ENCODE measurements around the gene GMNN. TPM values are rescaled to one million over a fixed set of nuclear protein-coding genes. Genes with fewer than 3 reads are reported as not detected.
"Not testable (repeated sequence)": the region's sequence is repeated elsewhere in the genome, so short reads cannot be mapped to it uniquely, and the experiment has no call there.

GMNN gene
- total RNA-seq, 1 donor from 2014 or later, result 8.1 TPM

GRCh38 chr6:24759718-24760117 lies 15.0 kb upstream of the GMNN start:
- no peak for TF ChIP-seq CTCF (IDR thresholded peaks at IDR 0.05)
- no peaks in the 10 kb centered on the region for H3K27me3 ChIP-seq
- intact Hi-C loops (cut with DNase I), result no loop called here
- no peaks in the 10 kb centered on the region for H3K36me3 ChIP-seq
- H3K4me1 ChIP-seq, result no peaks in the 10 kb centered on the region
- no peak for DNase-seq (ENCODE audit: low spot score in 2 of 2)
- no peaks in the 10 kb centered on the region for H3K9me3 ChIP-seq
- no peak overlapping the region for H3K4me3 ChIP-seq
- no peak overlapping the region for H3K27ac ChIP-seq

- H3K4me1 ChIP-seq, result no peaks in the 10 kb centered on the region
- no peaks in the 10 kb centered on the region for H3K27me3 ChIP-seq
- intact Hi-C loops (cut with DNase I), result no loop called here
- H3K36me3 ChIP-seq, result no peaks in the 10 kb centered on the region
- H3K4me3 ChIP-seq, result no peak overlapping the region
- H3K9me3 ChIP-seq, result no peaks in the 10 kb centered on the region
- no peak for DNase-seq (ENCODE audit: low spot score in 2 of 2)
- no peak for TF ChIP-seq CTCF (IDR thresholded peaks at IDR 0.05)
- H3K27ac ChIP-seq, result no peak overlapping the region
Observed at GRCh38 chr6:24760210-24760609, 14.5 kb upstream of the GMNN start.

- no peak overlapping the region for H3K27ac ChIP-seq
- no peak overlapping the region for H3K4me3 ChIP-seq
- no peak for TF ChIP-seq CTCF (IDR thresholded peaks at IDR 0.05)
- H3K9me3 ChIP-seq, result no peaks in the 10 kb centered on the region
- H3K27me3 ChIP-seq, result no peaks in the 10 kb centered on the region
- intact Hi-C loops (cut with DNase I), result no loop called here
- H3K4me1 ChIP-seq, result no peaks in the 10 kb centered on the region
- H3K36me3 ChIP-seq, result no peaks in the 10 kb centered on the region
- DNase-seq (ENCODE audit: low spot score in 2 of 2), result no peak
Observed at GRCh38 chr6:24761193-24761835, 13.4 kb upstream of the GMNN start.

- no peak overlapping the region for H3K4me3 ChIP-seq
- no peaks in the 10 kb centered on the region for H3K36me3 ChIP-seq
- TF ChIP-seq CTCF (IDR thresholded peaks at IDR 0.05), result no peak
- no peak for DNase-seq (ENCODE audit: low spot score in 2 of 2)
- intact Hi-C loops (cut with DNase I), result no loop called here
- no peaks in the 10 kb centered on the region for H3K9me3 ChIP-seq
- H3K27ac ChIP-seq, result no peak overlapping the region
- no peaks in the 10 kb centered on the region for H3K4me1 ChIP-seq
- H3K27me3 ChIP-seq, result no peaks in the 10 kb centered on the region
Observed at GRCh38 chr6:24761851-24762250, 12.9 kb upstream of the GMNN start.

- intact Hi-C loops (cut with DNase I), result no loop called here
- H3K27ac ChIP-seq, result no peak overlapping the region
- no peak for DNase-seq (ENCODE audit: low spot score in 2 of 2)
- no peaks in the 10 kb centered on the region for H3K27me3 ChIP-seq
- H3K4me1 ChIP-seq, result no peaks in the 10 kb centered on the region
- H3K36me3 ChIP-seq, result no peaks in the 10 kb centered on the region
- no peak for TF ChIP-seq CTCF (IDR thresholded peaks at IDR 0.05)
- H3K9me3 ChIP-seq, result no peaks in the 10 kb centered on the region
- H3K4me3 ChIP-seq, result no peak overlapping the region
Observed at GRCh38 chr6:24763578-24763977, 11.2 kb upstream of the GMNN start.

GRCh38 chr6:24764833-24765828 lies 9.6 kb upstream of the GMNN start:
- H3K4me1 ChIP-seq; H3K36me3 ChIP-seq; DNase-seq (ENCODE audit: low spot score in 2 of 2); intact Hi-C loops (cut with DNase I); H3K27ac ChIP-seq; H3K27me3 ChIP-seq; H3K4me3 ChIP-seq; H3K9me3 ChIP-seq: not testable (repeated sequence)

GRCh38 chr6:24765968-24766367 lies 8.8 kb upstream of the GMNN start:
- not testable (repeated sequence) for H3K4me1 ChIP-seq; H3K4me3 ChIP-seq; H3K9me3 ChIP-seq; H3K27ac ChIP-seq; DNase-seq (ENCODE audit: low spot score in 2 of 2); H3K27me3 ChIP-seq; H3K36me3 ChIP-seq
- intact Hi-C loops (cut with DNase I), result loop anchor here (1.0 kb wide), 1 partner anchor 183 kb away; no protein-coding TSS in a partner anchor

Measured in ascending aorta (tissue), 2 donors.